GM12878 (cell line): Measurements from ENCODE around the gene AGAP3. TPM values are rescaled to one million over a fixed set of nuclear protein-coding genes. Genes with fewer than 3 reads are reported as not detected.
A peak's percentile ranks its signal among the peaks of the same experiment; 100 is the strongest.

Experiments
- ATF7 ChIP-seq: fragments of 450-650 bp; IDR thresholded peaks from 2 replicates; pipeline ENCODE4 v1.6.1; 2016; ENCODE audit warnings: low read depth, mild to moderate bottlenecking
- CHD1 ChIP-seq: IDR thresholded peaks from 2 replicates; pipeline ENCODE4 v1.6.1; 2012; ENCODE audit warnings: low read depth, low read length, improper control_type of control experiment
- CHD2 ChIP-seq: IDR thresholded peaks from 2 replicates; pipeline ENCODE4 v1.6.1; 2011; ENCODE audit warnings: low read depth, low read length, improper control_type of control experiment, borderline replicate concordance
- CREM ChIP-seq: IDR thresholded peaks from 2 replicates; pipeline ENCODE4 v1.6.1; 2014; ENCODE audit warnings: antibody characterized with exemption, low read depth
- EED ChIP-seq: sonication (generic); IDR thresholded peaks from 2 replicates; pipeline ENCODE4 v1.6.1; 2016; ENCODE audit warnings: antibody characterized with exemption, low read depth
- FOXM1 ChIP-seq: IDR thresholded peaks from 2 replicates; pipeline ENCODE4 v1.6.1; 2012; ENCODE audit warnings: low read depth, mild to moderate bottlenecking, inconsistent platforms, low read length, moderate library complexity
- GATAD2B ChIP-seq: fragments of 450-650 bp; conservative IDR thresholded peaks from 2 replicates; pipeline ENCODE4 v1.6.1; 2017; ENCODE audit warnings: low read depth, mild to moderate bottlenecking, moderate library complexity
- IKZF2 ChIP-seq, 2 experiments: fragments of 450-650 bp; IDR thresholded peaks; 2 replicates each; pipeline ENCODE4 v1.6.1; 2017; ENCODE audit warnings: mild to moderate bottlenecking in 2 of 2, moderate library complexity in 2 of 2
- JUND ChIP-seq: IDR thresholded peaks from 2 replicates; pipeline ENCODE4 v1.6.1; 2012; ENCODE audit warnings: low read depth, mild to moderate bottlenecking, low read length, improper control_type of control experiment, moderate library complexity
- PKNOX1 ChIP-seq: fragments of 450-650 bp; IDR thresholded peaks from 2 replicates; pipeline ENCODE4 v1.6.1; 2016; ENCODE audit warnings: mild to moderate bottlenecking
- RUNX3 ChIP-seq: IDR thresholded peaks from 2 replicates; pipeline ENCODE4 v1.6.1; 2012; ENCODE audit warnings: low read length, inconsistent platforms
- SMARCA5 ChIP-seq: fragments of 450-650 bp; IDR thresholded peaks from 2 replicates; pipeline ENCODE4 v1.6.1; 2017; ENCODE audit warnings: mild to moderate bottlenecking
- STAT3 ChIP-seq: IDR thresholded peaks from 2 replicates; pipeline ENCODE4 v1.6.1; 2011; ENCODE audit warnings: low read depth, low read length, improper control_type of control experiment
- TCF12 ChIP-seq: IDR thresholded peaks from 2 replicates; pipeline ENCODE4 v1.6.1; 2011; ENCODE audit warnings: low read depth, mild to moderate bottlenecking, low read length
- ZBED1 ChIP-seq: IDR thresholded peaks from 2 replicates; pipeline ENCODE4 v1.6.1; 2016; ENCODE audit warnings: borderline replicate concordance
- polyA plus RNA-seq, 11 experiments: library from polyadenylated mRNA; depleted of rRNA in 4 of 11; unstranded in 6 of 11; stranded (reverse) in 5 of 11; fragments of >200 nt; fragmentation: Nextera tagmentation in 4 of 11; fragmentation: Illumina TruSeq in 1 of 11; extraction: Ambion mirVana in 4 of 11; extraction: Trizol in 1 of 11; gene quantifications; 1 replicate in 1 of 11; 2 replicates in 10 of 11; pipeline versions ENCODE4 v1.2.1 to v1.2.3, GENCODE V29; 2011 to 2016; ENCODE audit warnings: inconsistent platforms in 2 of 11, missing spikeins in 2 of 11, low read depth in 1 of 11
- total RNA-seq, 4 experiments: library from RNA; depleted of rRNA in 3 of 4; stranded (reverse); fragments of >200 nt in 3 of 4; fragmentation: Illumina TruSeq in 1 of 4; extraction: Trizol in 1 of 4; gene quantifications; 2 replicates each; pipeline versions ENCODE4 v1.2.1 to v1.2.3, GENCODE V29; 2013 to 2021
- TF ChIP-seq, protein P1 (sequence below): IDR thresholded peaks from 2 replicates; pipeline ENCODE4 v1.6.1; 2012; ENCODE audit warnings: improper control_type of control experiment, low read depth, low read length; ENCODE audit not compliant: insufficient replicate concordance
- TF ChIP-seq, protein P2 (sequence below): IDR thresholded peaks from 2 replicates; pipeline ENCODE4 v1.6.1; 2012; ENCODE audit warnings: low read depth, low read length, improper control_type of control experiment
- TF ChIP-seq, protein P3 (sequence below): fragments of 450-650 bp; IDR thresholded peaks from 2 replicates; pipeline ENCODE4 v1.6.1; 2018; ENCODE audit warnings: borderline replicate concordance, mild to moderate bottlenecking; ENCODE audit not compliant: partially characterized antibody
- TF ChIP-seq, protein P4 (sequence below): fragments of 450-650 bp; conservative IDR thresholded peaks from 2 replicates; pipeline ENCODE4 v1.6.1; 2017; ENCODE audit warnings: mild to moderate bottlenecking, moderate library complexity

AGAP3 gene
- total and polyA plus RNA-seq, 10 of the 15 experiments (the other 5 are each of a cell fraction or from before 2014, with no cell fraction given) = 1.8 to 68.1 (median 15.7) TPM

DNA sequence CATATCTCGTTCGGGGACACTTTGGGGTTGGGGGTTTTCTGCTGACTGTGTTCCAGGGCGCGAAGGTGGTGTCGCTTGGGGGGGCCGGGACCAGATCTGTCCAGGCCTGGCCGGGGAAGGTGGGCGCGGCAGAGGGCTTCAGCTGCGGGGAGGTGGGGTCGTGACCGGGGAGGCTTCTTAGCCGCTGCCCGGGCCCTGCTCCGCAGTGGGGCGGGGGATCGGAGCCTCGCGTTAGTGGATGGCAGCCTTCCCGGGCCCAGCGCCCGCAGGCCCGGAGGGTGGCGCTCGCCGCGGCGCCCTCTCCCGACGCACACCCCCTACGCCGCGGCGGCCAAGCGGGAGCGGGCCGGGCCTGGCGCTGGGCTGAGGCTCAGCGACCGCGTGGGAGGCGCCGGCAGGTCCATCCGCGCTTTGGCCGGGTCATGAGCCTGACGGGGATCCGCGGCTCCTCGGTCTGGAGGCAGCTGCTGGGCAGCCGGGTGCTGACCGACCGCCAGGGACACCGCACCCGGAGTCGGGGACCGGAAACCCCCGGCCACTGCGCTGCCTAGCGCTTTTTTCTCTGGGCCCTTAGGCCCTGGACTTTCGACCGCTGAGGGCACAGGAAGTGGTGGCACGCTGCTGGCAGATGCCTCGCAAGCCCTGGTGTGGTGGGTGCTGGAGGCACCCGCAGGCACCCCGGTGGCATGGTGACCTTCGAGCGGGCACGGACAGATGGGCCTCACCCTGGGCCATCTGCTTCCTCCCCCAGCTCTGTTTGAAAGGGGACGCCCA, 1.2 kb downstream of the AGAP3 start (continued):
- TF ChIP-seq, protein P1, sequence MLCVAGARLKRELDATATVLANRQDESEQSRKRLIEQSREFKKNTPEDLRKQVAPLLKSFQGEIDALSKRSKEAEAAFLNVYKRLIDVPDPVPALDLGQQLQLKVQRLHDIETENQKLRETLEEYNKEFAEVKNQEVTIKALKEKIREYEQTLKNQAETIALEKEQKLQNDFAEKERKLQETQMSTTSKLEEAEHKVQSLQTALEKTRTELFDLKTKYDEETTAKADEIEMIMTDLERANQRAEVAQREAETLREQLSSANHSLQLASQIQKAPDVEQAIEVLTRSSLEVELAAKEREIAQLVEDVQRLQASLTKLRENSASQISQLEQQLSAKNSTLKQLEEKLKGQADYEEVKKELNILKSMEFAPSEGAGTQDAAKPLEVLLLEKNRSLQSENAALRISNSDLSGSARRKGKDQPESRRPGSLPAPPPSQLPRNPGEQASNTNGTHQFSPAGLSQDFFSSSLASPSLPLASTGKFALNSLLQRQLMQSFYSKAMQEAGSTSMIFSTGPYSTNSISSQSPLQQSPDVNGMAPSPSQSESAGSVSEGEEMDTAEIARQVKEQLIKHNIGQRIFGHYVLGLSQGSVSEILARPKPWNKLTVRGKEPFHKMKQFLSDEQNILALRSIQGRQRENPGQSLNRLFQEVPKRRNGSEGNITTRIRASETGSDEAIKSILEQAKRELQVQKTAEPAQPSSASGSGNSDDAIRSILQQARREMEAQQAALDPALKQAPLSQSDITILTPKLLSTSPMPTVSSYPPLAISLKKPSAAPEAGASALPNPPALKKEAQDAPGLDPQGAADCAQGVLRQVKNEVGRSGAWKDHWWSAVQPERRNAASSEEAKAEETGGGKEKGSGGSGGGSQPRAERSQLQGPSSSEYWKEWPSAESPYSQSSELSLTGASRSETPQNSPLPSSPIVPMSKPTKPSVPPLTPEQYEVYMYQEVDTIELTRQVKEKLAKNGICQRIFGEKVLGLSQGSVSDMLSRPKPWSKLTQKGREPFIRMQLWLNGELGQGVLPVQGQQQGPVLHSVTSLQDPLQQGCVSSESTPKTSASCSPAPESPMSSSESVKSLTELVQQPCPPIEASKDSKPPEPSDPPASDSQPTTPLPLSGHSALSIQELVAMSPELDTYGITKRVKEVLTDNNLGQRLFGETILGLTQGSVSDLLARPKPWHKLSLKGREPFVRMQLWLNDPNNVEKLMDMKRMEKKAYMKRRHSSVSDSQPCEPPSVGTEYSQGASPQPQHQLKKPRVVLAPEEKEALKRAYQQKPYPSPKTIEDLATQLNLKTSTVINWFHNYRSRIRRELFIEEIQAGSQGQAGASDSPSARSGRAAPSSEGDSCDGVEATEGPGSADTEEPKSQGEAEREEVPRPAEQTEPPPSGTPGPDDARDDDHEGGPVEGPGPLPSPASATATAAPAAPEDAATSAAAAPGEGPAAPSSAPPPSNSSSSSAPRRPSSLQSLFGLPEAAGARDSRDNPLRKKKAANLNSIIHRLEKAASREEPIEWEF = no peak
- no peak for TF ChIP-seq ATF7
- TF ChIP-seq PKNOX1 = no peak
- TF ChIP-seq, protein P2, sequence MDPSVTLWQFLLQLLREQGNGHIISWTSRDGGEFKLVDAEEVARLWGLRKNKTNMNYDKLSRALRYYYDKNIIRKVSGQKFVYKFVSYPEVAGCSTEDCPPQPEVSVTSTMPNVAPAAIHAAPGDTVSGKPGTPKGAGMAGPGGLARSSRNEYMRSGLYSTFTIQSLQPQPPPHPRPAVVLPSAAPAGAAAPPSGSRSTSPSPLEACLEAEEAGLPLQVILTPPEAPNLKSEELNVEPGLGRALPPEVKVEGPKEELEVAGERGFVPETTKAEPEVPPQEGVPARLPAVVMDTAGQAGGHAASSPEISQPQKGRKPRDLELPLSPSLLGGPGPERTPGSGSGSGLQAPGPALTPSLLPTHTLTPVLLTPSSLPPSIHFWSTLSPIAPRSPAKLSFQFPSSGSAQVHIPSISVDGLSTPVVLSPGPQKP = no peak
- TF ChIP-seq, protein P3, sequence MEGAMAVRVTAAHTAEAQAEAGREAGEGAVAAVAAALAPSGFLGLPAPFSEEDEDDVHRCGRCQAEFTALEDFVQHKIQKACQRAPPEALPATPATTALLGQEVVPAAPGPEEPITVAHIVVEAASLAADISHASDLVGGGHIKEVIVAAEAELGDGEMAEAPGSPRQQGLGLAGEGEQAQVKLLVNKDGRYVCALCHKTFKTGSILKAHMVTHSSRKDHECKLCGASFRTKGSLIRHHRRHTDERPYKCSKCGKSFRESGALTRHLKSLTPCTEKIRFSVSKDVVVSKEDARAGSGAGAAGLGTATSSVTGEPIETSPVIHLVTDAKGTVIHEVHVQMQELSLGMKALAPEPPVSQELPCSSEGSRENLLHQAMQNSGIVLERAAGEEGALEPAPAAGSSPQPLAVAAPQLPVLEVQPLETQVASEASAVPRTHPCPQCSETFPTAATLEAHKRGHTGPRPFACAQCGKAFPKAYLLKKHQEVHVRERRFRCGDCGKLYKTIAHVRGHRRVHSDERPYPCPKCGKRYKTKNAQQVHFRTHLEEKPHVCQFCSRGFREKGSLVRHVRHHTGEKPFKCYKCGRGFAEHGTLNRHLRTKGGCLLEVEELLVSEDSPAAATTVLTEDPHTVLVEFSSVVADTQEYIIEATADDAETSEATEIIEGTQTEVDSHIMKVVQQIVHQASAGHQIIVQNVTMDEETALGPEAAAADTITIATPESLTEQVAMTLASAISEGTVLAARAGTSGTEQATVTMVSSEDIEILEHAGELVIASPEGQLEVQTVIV = no peak
- TF ChIP-seq GATAD2B = peak; percentile 94
- TF ChIP-seq CREM = peak; percentile 37; the same call in 1 of the 2 replicates
- no peak for TF ChIP-seq CHD1
- no peak for TF ChIP-seq FOXM1
- TF ChIP-seq EED = no peak
- no peak for TF ChIP-seq JUND
- TF ChIP-seq IKZF2 (IDR thresholded peaks at IDR 0.05) = peak in 1 of 2 experiments; percentile 27; a peak in 1 of 4 replicates
- no peak for TF ChIP-seq TCF12
- TF ChIP-seq STAT3 = no peak
- TF ChIP-seq RUNX3 = no peak
- TF ChIP-seq SMARCA5 = peak; percentile 79
- TF ChIP-seq ZBED1 = no peak
- TF ChIP-seq CHD2 = no peak
- TF ChIP-seq, protein P4, sequence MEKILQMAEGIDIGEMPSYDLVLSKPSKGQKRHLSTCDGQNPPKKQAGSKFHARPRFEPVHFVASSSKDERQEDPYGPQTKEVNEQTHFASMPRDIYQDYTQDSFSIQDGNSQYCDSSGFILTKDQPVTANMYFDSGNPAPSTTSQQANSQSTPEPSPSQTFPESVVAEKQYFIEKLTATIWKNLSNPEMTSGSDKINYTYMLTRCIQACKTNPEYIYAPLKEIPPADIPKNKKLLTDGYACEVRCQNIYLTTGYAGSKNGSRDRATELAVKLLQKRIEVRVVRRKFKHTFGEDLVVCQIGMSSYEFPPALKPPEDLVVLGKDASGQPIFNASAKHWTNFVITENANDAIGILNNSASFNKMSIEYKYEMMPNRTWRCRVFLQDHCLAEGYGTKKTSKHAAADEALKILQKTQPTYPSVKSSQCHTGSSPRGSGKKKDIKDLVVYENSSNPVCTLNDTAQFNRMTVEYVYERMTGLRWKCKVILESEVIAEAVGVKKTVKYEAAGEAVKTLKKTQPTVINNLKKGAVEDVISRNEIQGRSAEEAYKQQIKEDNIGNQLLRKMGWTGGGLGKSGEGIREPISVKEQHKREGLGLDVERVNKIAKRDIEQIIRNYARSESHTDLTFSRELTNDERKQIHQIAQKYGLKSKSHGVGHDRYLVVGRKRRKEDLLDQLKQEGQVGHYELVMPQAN = peak; percentile 75; the same call in 1 of the 2 replicates
